ENCODE data around the gene POU2F1.

Gene POU2F1

GRCh38 chr1:167375949-167376348 is 155.3 kb downstream of the POU2F1 start:
- no peak for FAIRE-seq

- FAIRE-seq, result no peak
Measured at GRCh38 chr1:167387251-167387910, 166.7 kb downstream of the POU2F1 start.

GRCh38 chr1:167388976-167389375 is 168.3 kb downstream of the POU2F1 start:
- FAIRE-seq, result peak; percentile 46

GRCh38 chr1:167392200-167392696 is 171.6 kb downstream of the POU2F1 start:
- FAIRE-seq, result no peak

- FAIRE-seq, result peak; percentile 65
Measured at GRCh38 chr1:167400359-167400953, 179.8 kb downstream of the POU2F1 start.

GRCh38 chr1:167401260-167401873 is 180.7 kb downstream of the POU2F1 start:
- FAIRE-seq, result no peak

GRCh38 chr1:167404161-167404888 is 183.6 kb downstream of the POU2F1 start:
- no peak for FAIRE-seq

GRCh38 chr1:167404908-167405307 is 184.2 kb downstream of the POU2F1 start:
- no peak for FAIRE-seq

GRCh38 chr1:167408355-167408754 is 187.7 kb downstream of the POU2F1 start:
- no peak for FAIRE-seq

- no peak for FAIRE-seq
Measured at GRCh38 chr1:167409183-167409582, 188.5 kb downstream of the POU2F1 start.

GRCh38 chr1:167412072-167412471 is 191.4 kb downstream of the POU2F1 start:
- no peak for FAIRE-seq

- no peak for FAIRE-seq
Measured at GRCh38 chr1:167412920-167413319, 192.2 kb downstream of the POU2F1 start.

GRCh38 chr1:167413328-167413727 is 192.6 kb downstream of the POU2F1 start:
- no peak for FAIRE-seq

- no peak for FAIRE-seq
Measured at GRCh38 chr1:167416506-167416905, 195.8 kb downstream of the POU2F1 start.

- FAIRE-seq, result no peak
Measured at GRCh38 chr1:167418391-167418790, 197.7 kb downstream of the POU2F1 start.

GRCh38 chr1:167419245-167419644 is 198.6 kb downstream of the POU2F1 start:
- FAIRE-seq, result no peak

GRCh38 chr1:167420510-167420909 is 199.8 kb downstream of the POU2F1 start:
- no peak for FAIRE-seq

GRCh38 chr1:167423684-167424619 is 203.3 kb downstream of the POU2F1 start:
- FAIRE-seq, result no peak

GRCh38 chr1:167425482-167425881 is 204.8 kb downstream of the POU2F1 start:
- no peak for FAIRE-seq

- FAIRE-seq, result no peak
Measured at GRCh38 chr1:167426716-167427115, 206.0 kb downstream of the POU2F1 start.

- FAIRE-seq, result no peak
Measured at GRCh38 chr1:167427848-167428247, 207.2 kb downstream of the POU2F1 start.

- no peak for FAIRE-seq
Measured at GRCh38 chr1:167428395-167428794, 207.7 kb downstream of the POU2F1 start.

All from A204.1 (cell line).